B cell (primary cell): ENCODE data around the gene TPRN. TPM values are rescaled to one million over a fixed set of nuclear protein-coding genes. Genes with fewer than 3 reads are reported as not detected.

Experiments
- ATAC-seq: fragments of 200-7000 bp; cut with Tn5 transposase; one replicate; pipeline ENCODE4 v1.10.0; 2021; ENCODE audit warnings: low read depth, mild to moderate bottlenecking, moderate number of reproducible peaks, moderate library complexity
- CTCF ChIA-PET: fragments of 350-600 bp; sonication (Branson Sonifier 250); formaldehyde crosslinking; loops from one replicate; lab custom pipeline; 2021; ENCODE audit warnings: antibody characterized with exemption, inconsistent platforms; lab: Charles Lee
- POLR2A ChIA-PET: fragments of 350-600 bp; sonication (Branson Sonifier 250); formaldehyde crosslinking; loops from one replicate; lab custom pipeline; 2021; ENCODE audit warnings: antibody characterized with exemption; lab: Charles Lee
- DNase-seq: peaks from one replicate; pipeline ENCODE4 v3.0.0; 2013
- H2AFZ ChIP-seq: 2 replicates; pipeline ENCODE4 v1.6.1; 2012; ENCODE audit warnings: mild to moderate bottlenecking, low read depth, low read length; ENCODE audit not compliant: insufficient read depth, poor library complexity, severe bottlenecking
- H3K27ac ChIP-seq, 2 donors: 1 replicate in 1 of 2; 2 replicates in 1 of 2; pipeline ENCODE4 v1.5.1; 2012 to 2013; ENCODE audit warnings: low read length in 2 of 2, mild to moderate bottlenecking in 2 of 2, moderate library complexity in 1 of 2
- H3K27me3 ChIP-seq, 4 experiments: fragments of 200-600 bp in 1 of 4; sonication (generic) in 1 of 4; replicated peaks in 1 of 4; 1 replicate in 2 of 4; 2 replicates in 2 of 4; pipeline versions ENCODE4 v1.6.1 to v1.7.0; 2013 to 2016; ENCODE audit warnings: low read length in 3 of 4, mild to moderate bottlenecking in 2 of 4, mixed read lengths in 1 of 4, moderate library complexity in 1 of 4; ENCODE audit not compliant: insufficient read depth in 4 of 4, control insufficient read depth in 3 of 4; ENCODE audit errors: control extremely low read depth in 1 of 4
- H3K36me3 ChIP-seq, 2 experiments: replicated peaks in 1 of 2; 1 replicate in 1 of 2; 2 replicates in 1 of 2; pipeline versions ENCODE4 v1.6.1 to v1.7.1; 2013; ENCODE audit warnings: low read length in 1 of 2; ENCODE audit not compliant: insufficient read depth in 2 of 2, control insufficient read depth in 1 of 2; ENCODE audit errors: control extremely low read depth in 1 of 2, extremely low read depth in 1 of 2
- H3K4me1 ChIP-seq, 2 donors: fragments of 200-600 bp in 1 of 2; sonication (generic) in 1 of 2; 1 replicate in 1 of 2; 2 replicates in 1 of 2; pipeline versions ENCODE4 v1.5.1 to v1.6.1; 2013 to 2017; ENCODE audit warnings: low read length in 2 of 2; ENCODE audit not compliant: control insufficient read depth in 2 of 2, insufficient read depth in 2 of 2
- H3K4me2 ChIP-seq: replicated peaks from 2 replicates; pipeline ENCODE3; 2012; ENCODE audit warnings: mild to moderate bottlenecking, low read depth, low read length; ENCODE audit not compliant: poor library complexity, severe bottlenecking
- H3K4me3 ChIP-seq, 5 experiments: fragments of 200-600 bp in 1 of 5; sonication (generic) in 1 of 5; 1 replicate in 3 of 5; 2 replicates in 2 of 5; pipeline versions ENCODE4 v1.5.1 to v1.7.0; 2011 to 2016; ENCODE audit warnings: low read length in 4 of 5, mild to moderate bottlenecking in 4 of 5, low read depth in 2 of 5, control low read depth in 1 of 5, moderate library complexity in 1 of 5; ENCODE audit not compliant: insufficient read depth in 1 of 5; ENCODE audit errors: control extremely low read depth in 1 of 5, extremely low read depth in 1 of 5
- H3K79me2 ChIP-seq: fragments of 200-600 bp; sonication (generic); one replicate; pipeline ENCODE4 v1.6.0; 2016; ENCODE audit warnings: low read length; ENCODE audit not compliant: control insufficient read depth, insufficient read depth
- H3K9ac ChIP-seq: fragments of 200-600 bp; sonication (generic); 2 replicates; pipeline ENCODE4 v1.6.1; 2017; ENCODE audit warnings: mild to moderate bottlenecking, low read length, moderate library complexity
- H3K9me3 ChIP-seq, 3 donors: one replicate each; pipeline versions ENCODE4 v1.6.1 to v1.7.1; 2013; ENCODE audit warnings: low read length in 2 of 3; ENCODE audit not compliant: control insufficient read depth in 2 of 3, insufficient read depth in 1 of 3; ENCODE audit errors: control extremely low read depth in 1 of 3
- H4K20me1 ChIP-seq: 2 replicates; pipeline ENCODE4 v1.6.0; 2012; ENCODE audit warnings: mild to moderate bottlenecking, low read length; ENCODE audit not compliant: insufficient read depth, control insufficient read depth, poor library complexity, severe bottlenecking
- H3K27ac Mint-ChIP-seq: one replicate; pipeline ENCODE4 v1.8.0; 2021; ENCODE audit warnings: mixed read lengths
- H3K27me3 Mint-ChIP-seq: one replicate; pipeline ENCODE4 v1.8.0; 2021; ENCODE audit warnings: mixed read lengths
- H3K4me1 Mint-ChIP-seq: one replicate; pipeline ENCODE4 v1.8.0; 2021; ENCODE audit warnings: mixed read lengths
- H3K4me3 Mint-ChIP-seq: one replicate; pipeline ENCODE4 v1.8.0; 2021; ENCODE audit warnings: mixed read lengths
- H3K9me3 Mint-ChIP-seq: one replicate; pipeline ENCODE4 v1.8.0; 2022; ENCODE audit warnings: mixed read lengths; ENCODE audit not compliant: insufficient read depth
- CTCF ChIP-seq: fragments of 200-600 bp; IDR thresholded peaks from one replicate; pipeline ENCODE4 v1.8.0; 2022; ENCODE audit warnings: antibody characterized with exemption, mild to moderate bottlenecking
- EZH2 ChIP-seq: IDR thresholded peaks from 2 replicates; pipeline ENCODE4 v1.6.1; 2012; ENCODE audit warnings: borderline replicate concordance, low read depth, mild to moderate bottlenecking, moderate library complexity, low read length; ENCODE audit not compliant: insufficient read depth, poor library complexity, severe bottlenecking
- WGBS: methylation state at CpG from one replicate; pipeline ENCODE4 v1.1.5; 2013; ENCODE audit warnings: missing lambda C conversion rate; ENCODE audit not compliant: insufficient coverage; 5-methylcytosine and 5-hydroxymethylcytosine counted together
- intact Hi-C: fragments of 100-400 bp; cut with micrococcal nuclease; formaldehyde crosslinking; loops from one replicate; pipeline ENCODE4 v1.10.0; 2022
- polyA plus RNA-seq: library from polyadenylated mRNA; depleted of rRNA; stranded (reverse); fragments of >200 nt; gene quantifications from 2 replicates; pipeline ENCODE4 v1.2.3, GENCODE V29; 2012
- total RNA-seq, 2 donors: library from RNA; stranded (reverse); fragments of 120-200 nt in 1 of 2; gene quantifications; 1 replicate in 1 of 2; 2 replicates in 1 of 2; pipeline versions ENCODE4 v1.2.3 to v1.2.4, GENCODE V29; 2013 to 2022

Gene TPRN
- total and polyA plus RNA-seq, 2 donors (not counting 1 experiment from before 2014, with no cell fraction given), result 5.7 to 16.3 TPM

- H3K27ac Mint-ChIP-seq, result no peak overlapping the region
- 89% methylated on average over 19 of the region's 20 CpGs for WGBS
- Histone ChIP-seq H3K9ac (no peak overlapping the region), H3K9me3 (no peaks in the 10 kb centered on the region), H3K79me2 (peaks cover 25% of the 10 kb centered on the region), H3K4me2 (no peak overlapping the region), H2AFZ (no peak overlapping the region), H3K27ac (no peak overlapping the region), H3K4me1 (peaks cover 5% of the 10 kb centered on the region in 2 donors), H4K20me1 (peaks cover 20% of the 10 kb centered on the region), H3K4me3 (no peak overlapping the region), H3K36me3 (peaks cover 0 to 14% of the 10 kb centered on the region in 2 experiments), H3K27me3 (no peaks in the 10 kb centered on the region)
- H3K27me3 Mint-ChIP-seq, result no peaks in the 10 kb centered on the region
- POLR2A ChIA-PET, result interaction anchor here (0.6 kb wide), 1 partner anchor 188 kb away, joined by 8 read pairs; no protein-coding TSS in a partner anchor
- H3K9me3 Mint-ChIP-seq, result no peaks in the 10 kb centered on the region
- no peak overlapping the region for H3K4me3 Mint-ChIP-seq
- intact Hi-C loops, result no loop called here
- H3K4me1 Mint-ChIP-seq, result peaks cover 14% of the 10 kb centered on the region
- DNase-seq (no peak), ATAC-seq (no peak)
- TF ChIP-seq CTCF, result no peak
- TF ChIP-seq EZH2, result no peak
- CTCF ChIA-PET, result interaction anchor here (2.5 kb wide), 1 partner anchor 11 kb away, joined by 13 read pairs; no protein-coding TSS in a partner anchor
Observed at GRCh38 chr9:137247135-137247915, 46.8 kb upstream of the TPRN start.
